Measurements from ENCODE around the gene MTIF2.

MTIF2 gene
- 23.9 to 37.0 (median 26.5) reads per million in 3 donors for total RNA-seq

- Histone ChIP-seq H3K4me1 (ENCODE audit: control insufficient read depth, insufficient read depth, low read length, poor library complexity, severe bottlenecking) (peaks cover 9% of the 10 kb centered on the region), H3K27ac (ENCODE audit: insufficient read depth, low read length, poor library complexity, severe bottlenecking) (peak within 1 kb of the TSS; percentile 74), H3K4me3 (ENCODE audit: insufficient read depth, low read depth, low read length, poor library complexity, severe bottlenecking) (peak within 1 kb of the TSS; percentile 64), H3K27me3 (replicated peaks; ENCODE audit: control insufficient read depth, insufficient read depth, low read length, poor library complexity, severe bottlenecking) (no peaks in the 10 kb centered on the region), H3K9me3 (ENCODE audit: control insufficient read depth, low read length) (no peaks in the 10 kb centered on the region), H3K36me3 (ENCODE audit: control insufficient read depth, insufficient read depth, low read length) (no peaks in the 10 kb centered on the region)
- peak; percentile 75 to 85 (median 79) for DNase-seq
Measured at GRCh38 chr2:55268907-55269644, at the start of gene MTIF2. TSS of gene MTIF2 (minus strand) at chr2:55269231. CDS start at chr2:55263858, 5,373 bp downstream.

DNA sequence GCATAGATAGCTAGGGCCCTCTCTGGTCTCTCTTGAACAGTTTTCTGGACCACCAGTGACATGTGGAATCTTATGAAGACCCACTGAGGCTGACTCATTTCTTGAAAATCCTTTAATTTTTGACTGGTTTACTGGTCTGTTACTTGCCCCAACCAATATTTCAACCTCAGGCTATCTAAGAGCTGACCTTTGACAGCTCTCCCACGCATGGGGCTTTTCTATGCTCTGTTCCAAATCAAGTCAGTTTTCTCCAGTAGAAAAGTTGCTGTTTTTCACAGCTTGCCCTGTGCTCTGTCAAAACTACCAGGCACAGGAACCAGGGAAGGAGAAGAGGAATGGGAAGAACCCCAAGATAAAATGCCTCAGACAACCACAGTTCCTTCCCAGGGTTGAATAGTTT, 46.0 kb upstream of the MTIF2 start:
- no peak for DNase-seq
- H3K36me3 ChIP-seq (ENCODE audit: control insufficient read depth, insufficient read depth, low read length), result no peaks in the 10 kb centered on the region
- no peak overlapping the region for H3K27ac ChIP-seq (ENCODE audit: insufficient read depth, low read length, poor library complexity, severe bottlenecking)
- H3K9me3 ChIP-seq (ENCODE audit: control insufficient read depth, low read length), result no peaks in the 10 kb centered on the region
- no peaks in the 10 kb centered on the region for H3K4me1 ChIP-seq (ENCODE audit: control insufficient read depth, insufficient read depth, low read length, poor library complexity, severe bottlenecking)
- H3K27me3 ChIP-seq (replicated peaks; ENCODE audit: control insufficient read depth, insufficient read depth, low read length, poor library complexity, severe bottlenecking), result no peaks in the 10 kb centered on the region
- H3K4me3 ChIP-seq (ENCODE audit: insufficient read depth, low read depth, low read length, poor library complexity, severe bottlenecking), result no peak overlapping the region

DNA sequence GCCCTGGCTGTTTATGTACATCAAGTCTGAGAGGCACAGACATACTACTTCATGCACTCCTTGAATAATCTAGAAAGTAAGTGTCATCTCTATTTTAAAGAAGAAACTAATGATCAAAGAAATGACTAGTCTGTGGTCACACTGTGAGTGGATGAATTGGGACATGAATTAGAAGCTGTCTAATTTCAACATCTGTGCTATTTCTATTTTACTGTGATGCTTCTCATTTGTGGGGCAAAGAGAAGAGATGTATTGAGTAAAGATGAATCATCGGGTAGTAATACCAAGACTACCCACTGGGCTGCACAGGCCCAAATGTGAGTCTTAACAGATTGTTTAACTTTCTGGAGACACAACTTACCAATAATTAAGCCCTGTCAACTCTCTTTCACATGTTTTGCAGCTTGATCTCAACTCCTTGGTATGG, 42.4 kb upstream of the MTIF2 start:
- H3K36me3 ChIP-seq (ENCODE audit: control insufficient read depth, insufficient read depth, low read length), result no peaks in the 10 kb centered on the region
- no peak for DNase-seq
- no peaks in the 10 kb centered on the region for H3K9me3 ChIP-seq (ENCODE audit: control insufficient read depth, low read length)
- H3K4me1 ChIP-seq (ENCODE audit: control insufficient read depth, insufficient read depth, low read length, poor library complexity, severe bottlenecking), result no peaks in the 10 kb centered on the region
- H3K27me3 ChIP-seq (replicated peaks; ENCODE audit: control insufficient read depth, insufficient read depth, low read length, poor library complexity, severe bottlenecking), result no peaks in the 10 kb centered on the region
- no peak overlapping the region for H3K27ac ChIP-seq (ENCODE audit: insufficient read depth, low read length, poor library complexity, severe bottlenecking)
- H3K4me3 ChIP-seq (ENCODE audit: insufficient read depth, low read depth, low read length, poor library complexity, severe bottlenecking), result no peak overlapping the region

- Histone ChIP-seq H3K36me3 (ENCODE audit: control insufficient read depth, insufficient read depth, low read length) (no peaks in the 10 kb centered on the region), H3K4me3 (ENCODE audit: insufficient read depth, low read depth, low read length, poor library complexity, severe bottlenecking) (no peak overlapping the region), H3K27me3 (replicated peaks; ENCODE audit: control insufficient read depth, insufficient read depth, low read length, poor library complexity, severe bottlenecking) (no peaks in the 10 kb centered on the region), H3K9me3 (ENCODE audit: control insufficient read depth, low read length) (no peaks in the 10 kb centered on the region), H3K27ac (ENCODE audit: insufficient read depth, low read length, poor library complexity, severe bottlenecking) (no peak overlapping the region), H3K4me1 (ENCODE audit: control insufficient read depth, insufficient read depth, low read length, poor library complexity, severe bottlenecking) (no peaks in the 10 kb centered on the region)
- DNase-seq, result no peak
Measured at GRCh38 chr2:55309446-55309845, 40.4 kb upstream of the MTIF2 start.

GRCh38 chr2:55302241-55302640, 33.2 kb upstream of the MTIF2 start:
- Histone ChIP-seq H3K4me3 (ENCODE audit: insufficient read depth, low read depth, low read length, poor library complexity, severe bottlenecking) (no peak overlapping the region), H3K36me3 (ENCODE audit: control insufficient read depth, insufficient read depth, low read length) (no peaks in the 10 kb centered on the region), H3K9me3 (ENCODE audit: control insufficient read depth, low read length) (no peaks in the 10 kb centered on the region), H3K27me3 (replicated peaks; ENCODE audit: control insufficient read depth, insufficient read depth, low read length, poor library complexity, severe bottlenecking) (no peaks in the 10 kb centered on the region), H3K27ac (ENCODE audit: insufficient read depth, low read length, poor library complexity, severe bottlenecking) (no peak overlapping the region), H3K4me1 (ENCODE audit: control insufficient read depth, insufficient read depth, low read length, poor library complexity, severe bottlenecking) (no peaks in the 10 kb centered on the region)
- no peak for DNase-seq

- Histone ChIP-seq H3K27me3 (replicated peaks; ENCODE audit: control insufficient read depth, insufficient read depth, low read length, poor library complexity, severe bottlenecking) (no peaks in the 10 kb centered on the region), H3K36me3 (ENCODE audit: control insufficient read depth, insufficient read depth, low read length) (no peaks in the 10 kb centered on the region)
Measured at GRCh38 chr2:55301277-55301676, 32.2 kb upstream of the MTIF2 start.

DNA sequence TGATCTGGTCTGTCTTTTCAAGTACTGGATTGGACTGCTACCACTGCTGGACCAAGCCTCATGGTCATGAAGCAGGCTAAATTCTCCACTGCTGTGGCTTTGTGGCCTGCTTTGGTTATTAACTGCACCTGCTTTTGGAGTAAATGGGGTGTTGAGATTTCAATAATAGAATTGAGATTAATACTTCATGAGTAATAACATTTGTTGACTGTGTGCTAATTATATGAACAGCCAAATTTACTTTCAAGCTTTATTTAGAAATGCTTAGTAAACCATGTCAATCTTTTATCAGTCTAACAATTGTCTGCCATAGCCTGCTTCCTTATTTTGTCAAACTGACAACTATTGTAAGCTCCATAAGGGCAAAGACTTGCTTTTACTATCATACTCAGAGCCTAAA, 27.4 kb upstream of the MTIF2 start:
- no peaks in the 10 kb centered on the region for H3K4me1 ChIP-seq (ENCODE audit: control insufficient read depth, insufficient read depth, low read length, poor library complexity, severe bottlenecking)
- no peaks in the 10 kb centered on the region for H3K36me3 ChIP-seq (ENCODE audit: control insufficient read depth, insufficient read depth, low read length)
- no peak for DNase-seq
- H3K4me3 ChIP-seq (ENCODE audit: insufficient read depth, low read depth, low read length, poor library complexity, severe bottlenecking), result no peak overlapping the region
- H3K27ac ChIP-seq (ENCODE audit: insufficient read depth, low read length, poor library complexity, severe bottlenecking), result no peak overlapping the region
- no peaks in the 10 kb centered on the region for H3K27me3 ChIP-seq (replicated peaks; ENCODE audit: control insufficient read depth, insufficient read depth, low read length, poor library complexity, severe bottlenecking)
- no peaks in the 10 kb centered on the region for H3K9me3 ChIP-seq (ENCODE audit: control insufficient read depth, low read length)

More at GRCh38 chr2:55301277-55301676, 32.2 kb upstream of the MTIF2 start:
- H3K9me3 ChIP-seq (ENCODE audit: control insufficient read depth, low read length), result no peaks in the 10 kb centered on the region
- no peak overlapping the region for H3K27ac ChIP-seq (ENCODE audit: insufficient read depth, low read length, poor library complexity, severe bottlenecking)
- no peak for DNase-seq
- H3K4me1 ChIP-seq (ENCODE audit: control insufficient read depth, insufficient read depth, low read length, poor library complexity, severe bottlenecking), result no peaks in the 10 kb centered on the region
- no peak overlapping the region for H3K4me3 ChIP-seq (ENCODE audit: insufficient read depth, low read depth, low read length, poor library complexity, severe bottlenecking)

- Histone ChIP-seq H3K4me3 (ENCODE audit: insufficient read depth, low read depth, low read length, poor library complexity, severe bottlenecking) (no peak overlapping the region), H3K27me3 (replicated peaks; ENCODE audit: control insufficient read depth, insufficient read depth, low read length, poor library complexity, severe bottlenecking) (no peaks in the 10 kb centered on the region), H3K4me1 (ENCODE audit: control insufficient read depth, insufficient read depth, low read length, poor library complexity, severe bottlenecking) (peaks cover 5% of the 10 kb centered on the region), H3K36me3 (ENCODE audit: control insufficient read depth, insufficient read depth, low read length) (no peaks in the 10 kb centered on the region), H3K27ac (ENCODE audit: insufficient read depth, low read length, poor library complexity, severe bottlenecking) (no peak overlapping the region), H3K9me3 (ENCODE audit: control insufficient read depth, low read length) (no peaks in the 10 kb centered on the region)
- DNase-seq, result no peak
Measured at GRCh38 chr2:55283083-55283482, 14.1 kb upstream of the MTIF2 start.

DNA sequence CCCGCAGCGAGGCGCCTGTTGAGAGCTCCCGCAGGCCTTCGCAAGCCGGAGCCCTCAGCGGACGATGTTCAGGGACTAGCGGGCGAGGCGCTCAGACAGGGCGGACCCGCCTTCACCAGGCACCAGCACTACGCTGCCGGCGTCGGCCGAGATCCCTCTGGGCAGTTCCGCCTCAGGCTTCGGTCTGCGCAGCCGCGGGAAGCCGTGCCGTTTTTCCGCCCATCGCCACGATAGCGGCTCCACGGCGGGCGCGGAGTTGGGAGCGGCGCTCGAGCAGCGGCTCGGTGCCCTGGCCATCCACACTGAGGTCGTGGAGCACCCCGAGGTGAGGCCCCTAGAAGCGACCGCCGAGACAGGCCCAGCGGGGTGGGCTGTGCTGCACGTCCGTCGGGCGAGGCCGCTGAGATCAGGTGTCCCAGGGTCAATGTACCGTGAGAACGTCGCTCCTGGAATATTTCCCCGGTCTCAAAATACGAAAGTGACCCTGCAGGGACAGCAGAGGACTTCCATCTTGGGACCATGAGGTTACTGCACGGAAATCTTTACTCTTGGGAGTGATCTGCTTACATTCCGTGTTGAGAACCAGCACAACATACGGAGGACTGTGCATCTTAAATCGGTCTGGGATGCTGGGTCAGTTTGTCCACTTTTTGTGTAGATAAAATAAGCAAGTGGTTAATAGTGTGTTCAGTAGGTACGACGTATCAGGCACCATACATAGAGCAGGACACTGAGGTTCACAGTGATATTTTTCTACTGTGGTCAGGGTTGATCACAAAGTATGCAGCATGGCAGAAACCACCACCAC, 13.3 kb upstream of the MTIF2 start:
- peaks cover 5% of the 10 kb centered on the region for H3K4me1 ChIP-seq (ENCODE audit: control insufficient read depth, insufficient read depth, low read length, poor library complexity, severe bottlenecking)
- H3K9me3 ChIP-seq (ENCODE audit: control insufficient read depth, low read length), result no peaks in the 10 kb centered on the region
- DNase-seq, result peak; percentile 73 to 79 (median 78)
- H3K27ac ChIP-seq (ENCODE audit: insufficient read depth, low read length, poor library complexity, severe bottlenecking), result peak overlapping the region; percentile 84
- no peaks in the 10 kb centered on the region for H3K27me3 ChIP-seq (replicated peaks; ENCODE audit: control insufficient read depth, insufficient read depth, low read length, poor library complexity, severe bottlenecking)
- H3K4me3 ChIP-seq (ENCODE audit: insufficient read depth, low read depth, low read length, poor library complexity, severe bottlenecking), result peak overlapping the region; percentile 89
- no peaks in the 10 kb centered on the region for H3K36me3 ChIP-seq (ENCODE audit: control insufficient read depth, insufficient read depth, low read length)

All from effector memory CD4-positive, alpha-beta T cell (primary cell).